Renal cortex interstitium (tissue), 11 donors: Measurements from ENCODE around the gene DDX27. TPM values are rescaled to one million over a fixed set of nuclear protein-coding genes. Genes with fewer than 3 reads are reported as not detected.
"Not testable (repeated sequence)": the region's sequence is repeated elsewhere in the genome, so short reads cannot be mapped to it uniquely, and the experiment has no call there.

Experiments used
- DNase-seq, 11 donors: peaks; one replicate each; pipeline ENCODE4 v3.0.0-alpha.2; 2013; ENCODE audit warnings: low read depth in 9 of 11, low spot score in 4 of 11; ENCODE audit errors: extremely low read depth in 1 of 11
- polyA plus RNA-seq, 3 donors: library from polyadenylated mRNA; unstranded; fragments of 120-200 nt; gene quantifications; one replicate each; pipeline ENCODE4 v1.2.1, GENCODE V29; 2013; ENCODE audit not compliant: insufficient read length in 3 of 3

Gene DDX27
- polyA plus RNA-seq, 3 donors, result 47.1 to 52.0 (median 48.4) TPM

- DNase-seq, result peak in 3 of 11 donors; percentile 5 to 18 (median 6)
These were observed 31.8 kb upstream of the DDX27 start for GRCh38 chr20:49187330-49187850.

- peak; percentile 75 to 95 (median 92) for DNase-seq
These were observed 31.2 kb upstream of the DDX27 start, which contains the start of gene STAU1 for GRCh38 chr20:49187851-49188641. Gene STAU1, minus strand, starts transcription at chr20:49188334. Its CDS starts 22,133 bp downstream, at chr20:49166201.

GRCh38 chr20:49192944-49193518 is 26.2 kb upstream of the DDX27 start:
- not testable (repeated sequence) for DNase-seq

GRCh38 chr20:49199729-49200293 is 19.4 kb upstream of the DDX27 start:
- DNase-seq, result no peak

- no peak for DNase-seq
These were observed 16.2 kb upstream of the DDX27 start for GRCh38 chr20:49203011-49203410.

- no peak for DNase-seq
These were observed 15.5 kb upstream of the DDX27 start for GRCh38 chr20:49203746-49204145.

- DNase-seq, result no peak
These were observed 12.1 kb upstream of the DDX27 start for GRCh38 chr20:49207076-49207475.

GRCh38 chr20:49210101-49210756 is 9.0 kb upstream of the DDX27 start:
- no peak for DNase-seq

GRCh38 chr20:49210757-49211110 is 8.5 kb upstream of the DDX27 start:
- DNase-seq, result no peak

- DNase-seq, result no peak
These were observed 4.6 kb upstream of the DDX27 start for GRCh38 chr20:49214571-49214970.

GRCh38 chr20:49215232-49215631 is 4.0 kb upstream of the DDX27 start:
- no peak for DNase-seq

GRCh38 chr20:49216991-49217578 is 2.1 kb upstream of the DDX27 start:
- peak; percentile 80 to 93 (median 90) for DNase-seq

GRCh38 chr20:49218739-49219090 is 501 bp upstream of the DDX27 start:
- not testable (repeated sequence) for DNase-seq

GRCh38 chr20:49219924-49220831 is 962 bp downstream of the DDX27 start:
- no peak for DNase-seq

- no peak for DNase-seq
These were observed 6.7 kb downstream of the DDX27 start for GRCh38 chr20:49225896-49226295.

GRCh38 chr20:49228676-49229075 is 9.5 kb downstream of the DDX27 start:
- DNase-seq, result no peak

GRCh38 chr20:49229381-49229780 is 10.2 kb downstream of the DDX27 start:
- no peak for DNase-seq

GRCh38 chr20:49230021-49230420 is 10.8 kb downstream of the DDX27 start:
- no peak for DNase-seq
